Measurements from ENCODE around the gene SMYD4.

- TF ChIP-seq EZH2 (IDR thresholded peaks at IDR 0.05; ENCODE audit: borderline replicate concordance, insufficient read depth, low read length, poor library complexity, severe bottlenecking) (no peak), CTCF (IDR thresholded peaks at IDR 0.05; ENCODE audit: poor library complexity, severe bottlenecking) (no peak)
Observed at GRCh38 chr17:1787301-1787902, 42.3 kb downstream of the SMYD4 start.

Measured in neural cell (in vitro differentiated cells).